ENCODE data around the gene COPG1. TPM values are rescaled to one million over a fixed set of nuclear protein-coding genes. Genes with fewer than 3 reads are reported as not detected.

The COPG1 gene
- total RNA-seq, 1 donor from 2014 or later: 159 TPM

GRCh38 chr3:129282727-129283327 lies 33.4 kb downstream of the COPG1 start:
- H3K4me3 ChIP-seq (ENCODE audit: low read depth, low read length): no peak overlapping the region
- DNase-seq (ENCODE audit: low read depth): no peak
- no peaks in the 10 kb centered on the region for H3K27me3 ChIP-seq (ENCODE audit: control insufficient read depth, insufficient read depth, low read length)
- TF ChIP-seq CTCF (IDR thresholded peaks at IDR 0.05; ENCODE audit: insufficient read depth, low read length, poor library complexity, severe bottlenecking): no peak
- H3K36me3 ChIP-seq (ENCODE audit: control insufficient read depth, insufficient read depth, low read length): no peaks in the 10 kb centered on the region

GRCh38 chr3:129286081-129286480 lies 36.7 kb downstream of the COPG1 start:
- no peaks in the 10 kb centered on the region for H3K27me3 ChIP-seq (ENCODE audit: control insufficient read depth, insufficient read depth, low read length)
- TF ChIP-seq CTCF (IDR thresholded peaks at IDR 0.05; ENCODE audit: insufficient read depth, low read length, poor library complexity, severe bottlenecking): no peak
- DNase-seq (ENCODE audit: low read depth): no peak
- no peak overlapping the region for H3K4me3 ChIP-seq (ENCODE audit: low read depth, low read length)
- H3K36me3 ChIP-seq (ENCODE audit: control insufficient read depth, insufficient read depth, low read length): no peaks in the 10 kb centered on the region

- H3K36me3 ChIP-seq (ENCODE audit: control insufficient read depth, insufficient read depth, low read length): no peaks in the 10 kb centered on the region
- TF ChIP-seq CTCF (IDR thresholded peaks at IDR 0.05; ENCODE audit: insufficient read depth, low read length, poor library complexity, severe bottlenecking): no peak
- no peak for DNase-seq (ENCODE audit: low read depth)
Measured at GRCh38 chr3:129288446-129288845, 39.0 kb downstream of the COPG1 start.

GRCh38 chr3:129289201-129289921 lies 40.0 kb downstream of the COPG1 start:
- no peak for TF ChIP-seq CTCF (IDR thresholded peaks at IDR 0.05; ENCODE audit: insufficient read depth, low read length, poor library complexity, severe bottlenecking)
- no peaks in the 10 kb centered on the region for H3K36me3 ChIP-seq (ENCODE audit: control insufficient read depth, insufficient read depth, low read length)
- no peaks in the 10 kb centered on the region for H3K27me3 ChIP-seq (ENCODE audit: control insufficient read depth, insufficient read depth, low read length)
- no peak overlapping the region for H3K4me3 ChIP-seq (ENCODE audit: low read depth, low read length)
- DNase-seq (ENCODE audit: low read depth): no peak

More at GRCh38 chr3:129288446-129288845, 39.0 kb downstream of the COPG1 start:
- no peaks in the 10 kb centered on the region for H3K27me3 ChIP-seq (ENCODE audit: control insufficient read depth, insufficient read depth, low read length)
- H3K4me3 ChIP-seq (ENCODE audit: low read depth, low read length): no peak overlapping the region

- Histone ChIP-seq H3K36me3 (ENCODE audit: control insufficient read depth, insufficient read depth, low read length) (no peaks in the 10 kb centered on the region), H3K27me3 (ENCODE audit: control insufficient read depth, insufficient read depth, low read length) (no peaks in the 10 kb centered on the region), H3K4me3 (ENCODE audit: low read depth, low read length) (no peak overlapping the region)
- DNase-seq (ENCODE audit: low read depth): no peak
- TF ChIP-seq CTCF (IDR thresholded peaks at IDR 0.05; ENCODE audit: insufficient read depth, low read length, poor library complexity, severe bottlenecking): no peak
Measured at GRCh38 chr3:129291236-129291886, 42.0 kb downstream of the COPG1 start.
